NCI-H2081 treated with DMSO at 0.1 percent for 48 hours (cell line): ENCODE data around the gene CDC25B.

Experiments used
- DNase-seq: peaks from one replicate; lab custom pipeline; 2025; lab: John Stamatoyannopoulos, UW

The CDC25B gene

GRCh38 chr20:3795511-3796468, at the start of gene CDC25B:
Gene CDC25B, plus strand, starts transcription at chr20:3796310. Its CDS starts 222 bp downstream, at chr20:3796532.
- peak; percentile 75 for DNase-seq

GRCh38 chr20:3747471-3747870, 48.6 kb upstream of the CDC25B start:
- no peak for DNase-seq

GRCh38 chr20:3748073-3748472, 48.0 kb upstream of the CDC25B start:
- DNase-seq: no peak

- DNase-seq: no peak
Observed at GRCh38 chr20:3749087-3749688, 46.9 kb upstream of the CDC25B start.

GRCh38 chr20:3749689-3750531, 46.2 kb upstream of the CDC25B start:
- DNase-seq: no peak

- DNase-seq: no peak
Observed at GRCh38 chr20:3751305-3751674, 44.8 kb upstream of the CDC25B start.

- DNase-seq: no peak
Observed at GRCh38 chr20:3751675-3752385, 44.3 kb upstream of the CDC25B start.

- no peak for DNase-seq
Observed at GRCh38 chr20:3752386-3752759, 43.7 kb upstream of the CDC25B start.

- no peak for DNase-seq
Observed at GRCh38 chr20:3753098-3753497, 43.0 kb upstream of the CDC25B start.

- DNase-seq: no peak
Observed at GRCh38 chr20:3753501-3754275, 42.4 kb upstream of the CDC25B start.

GRCh38 chr20:3754276-3754630, 41.9 kb upstream of the CDC25B start:
- no peak for DNase-seq

GRCh38 chr20:3755269-3755668, 40.8 kb upstream of the CDC25B start:
- no peak for DNase-seq

GRCh38 chr20:3755814-3756480, 40.2 kb upstream of the CDC25B start:
- DNase-seq: no peak

- DNase-seq: no peak
Observed at GRCh38 chr20:3757268-3757667, 38.8 kb upstream of the CDC25B start.

- no peak for DNase-seq
Observed at GRCh38 chr20:3758566-3758965, 37.5 kb upstream of the CDC25B start.

- no peak for DNase-seq
Observed at GRCh38 chr20:3759316-3759823, 36.7 kb upstream of the CDC25B start.

- no peak for DNase-seq
Observed at GRCh38 chr20:3759884-3760283, 36.2 kb upstream of the CDC25B start.

GRCh38 chr20:3760655-3761348, 35.3 kb upstream of the CDC25B start:
- DNase-seq: no peak

- no peak for DNase-seq
Observed at GRCh38 chr20:3763671-3764601, 32.2 kb upstream of the CDC25B start.
